CD14-positive monocyte (primary cell): ENCODE results near the gene ASCC1. TPM values are rescaled to one million over a fixed set of nuclear protein-coding genes. Genes with fewer than 3 reads are reported as not detected.

Experiments
- DNase-seq, 3 donors: peaks; one replicate each; pipeline ENCODE4 v3.0.0-alpha.2; 2011 to 2022
- H2AFZ ChIP-seq: 2 replicates; pipeline ENCODE4 v1.6.0; 2012; ENCODE audit warnings: mild to moderate bottlenecking, low read depth, low read length, inconsistent platforms; ENCODE audit not compliant: insufficient read depth, poor library complexity, severe bottlenecking
- H3K27ac ChIP-seq, 2 donors: 1 replicate in 1 of 2; 2 replicates in 1 of 2; pipeline ENCODE4 v1.5.1; 2012 to 2013; ENCODE audit warnings: low read length in 2 of 2, control low read depth in 1 of 2, inconsistent platforms in 1 of 2, low read depth in 1 of 2, mild to moderate bottlenecking in 1 of 2
- H3K27me3 ChIP-seq, 2 donors: one replicate each; pipeline versions ENCODE4 v1.6.0 to v1.6.1; 2011 to 2013; ENCODE audit warnings: low read length in 2 of 2; ENCODE audit not compliant: control insufficient read depth in 2 of 2, insufficient read depth in 2 of 2
- H3K36me3 ChIP-seq, 2 donors: replicated peaks in 1 of 2; 1 replicate in 1 of 2; 2 replicates in 1 of 2; pipeline versions ENCODE4 v1.5.1 to v1.6.1; 2012 to 2013; ENCODE audit warnings: low read length in 2 of 2, control low read depth in 1 of 2, inconsistent platforms in 1 of 2, mild to moderate bottlenecking in 1 of 2; ENCODE audit not compliant: insufficient read depth in 2 of 2, control insufficient read depth in 1 of 2
- H3K4me1 ChIP-seq, 2 donors: 1 replicate in 1 of 2; 2 replicates in 1 of 2; pipeline versions ENCODE4 v1.5.1 to v1.6.1; 2012 to 2013; ENCODE audit warnings: low read length in 2 of 2, control low read depth in 1 of 2, inconsistent platforms in 1 of 2, mild to moderate bottlenecking in 1 of 2, moderate library complexity in 1 of 2; ENCODE audit not compliant: insufficient read depth in 2 of 2, control insufficient read depth in 1 of 2
- H3K4me2 ChIP-seq: replicated peaks from 2 replicates; pipeline ENCODE3; 2012; ENCODE audit warnings: low read length, moderate library complexity, mild to moderate bottlenecking; ENCODE audit not compliant: poor library complexity, severe bottlenecking; ENCODE audit errors: extremely low read depth
- H3K4me3 ChIP-seq, 3 experiments: fragments of 200-600 bp in 1 of 3; sonication (generic) in 1 of 3; replicated peaks in 1 of 3; 1 replicate in 2 of 3; 2 replicates in 1 of 3; pipeline ENCODE4 v1.5.1; 2011 to 2013; ENCODE audit warnings: low read length in 3 of 3, mild to moderate bottlenecking in 3 of 3, control low read depth in 2 of 3, low read depth in 2 of 3, inconsistent platforms in 1 of 3, moderate library complexity in 1 of 3
- H3K79me2 ChIP-seq: 2 replicates; pipeline ENCODE4 v1.6.0; 2012; ENCODE audit warnings: mild to moderate bottlenecking, control low read depth, inconsistent platforms, low read length, moderate library complexity; ENCODE audit not compliant: insufficient read depth
- H3K9ac ChIP-seq: 2 replicates; pipeline ENCODE4 v1.6.0; 2017; ENCODE audit warnings: low read length, mild to moderate bottlenecking; ENCODE audit not compliant: insufficient read depth, poor library complexity, severe bottlenecking
- H3K9me3 ChIP-seq, 2 donors: replicated peaks in 1 of 2; 1 replicate in 1 of 2; 2 replicates in 1 of 2; pipeline versions ENCODE4 v1.5.1 to v1.6.1; 2012 to 2013; ENCODE audit warnings: low read length in 2 of 2, control low read depth in 1 of 2; ENCODE audit not compliant: control insufficient read depth in 1 of 2, insufficient read depth in 1 of 2
- H4K20me1 ChIP-seq: 2 replicates; pipeline ENCODE4 v1.6.0; 2012; ENCODE audit warnings: mild to moderate bottlenecking, low read length, control low read depth, moderate library complexity; ENCODE audit not compliant: insufficient read depth
- H3K27ac Mint-ChIP-seq, 7 donors: one replicate each; pipeline ENCODE4 v1.8.0; 2020; ENCODE audit warnings: mild to moderate bottlenecking in 7 of 7, mixed read lengths in 7 of 7, moderate library complexity in 6 of 7, inconsistent platforms in 2 of 7
- H3K27me3 Mint-ChIP-seq, 3 donors: one replicate each; pipeline ENCODE4 v1.8.0; 2021 to 2022; ENCODE audit warnings: low read depth in 3 of 3, mild to moderate bottlenecking in 3 of 3, mixed read lengths in 3 of 3, moderate library complexity in 3 of 3, inconsistent platforms in 1 of 3
- H3K36me3 Mint-ChIP-seq, 2 donors: one replicate each; pipeline ENCODE4 v1.8.0; 2020; ENCODE audit warnings: mixed read lengths in 2 of 2, inconsistent platforms in 1 of 2, mild to moderate bottlenecking in 1 of 2
- H3K4me1 Mint-ChIP-seq: one replicate; pipeline ENCODE4 v1.8.0; 2020; ENCODE audit warnings: mild to moderate bottlenecking, mixed read lengths
- H3K4me3 Mint-ChIP-seq, 2 donors: one replicate each; pipeline ENCODE4 v1.8.0; 2020; ENCODE audit warnings: mild to moderate bottlenecking in 2 of 2, mixed read lengths in 2 of 2, moderate library complexity in 1 of 2
- H3K9me3 Mint-ChIP-seq, 7 donors: one replicate each; pipeline ENCODE4 v1.8.0; 2020 to 2022; ENCODE audit warnings: mixed read lengths in 7 of 7, mild to moderate bottlenecking in 6 of 7, moderate library complexity in 6 of 7, inconsistent platforms in 2 of 7
- WGBS: methylation state at CpG from one replicate; pipeline ENCODE4 v1.1.5; 2013; ENCODE audit warnings: missing lambda C conversion rate; ENCODE audit not compliant: insufficient coverage; 5-methylcytosine and 5-hydroxymethylcytosine counted together
- intact Hi-C, 2 donors: fragments of 100-400 bp; cut with micrococcal nuclease; formaldehyde crosslinking; loops; one replicate each; pipeline versions ENCODE4 v1.15.0 to v1.15.1; 2023
- polyA plus RNA-seq, 3 donors: library from polyadenylated mRNA; depleted of rRNA in 1 of 3; unstranded in 2 of 3; stranded (reverse) in 1 of 3; fragments of 300-500 nt in 2 of 3; fragments of >200 nt in 1 of 3; fragmentation: Illumina TruSeq in 2 of 3; gene quantifications; 1 replicate in 2 of 3; 2 replicates in 1 of 3; pipeline ENCODE4 v1.2.3, GENCODE V29; 2012 to 2021
- TF ChIP-seq, protein P1 (sequence below): fragments of 200-600 bp; IDR thresholded peaks from one replicate; pipeline ENCODE4 v1.8.0; 2022; ENCODE audit warnings: antibody characterized with exemption, mild to moderate bottlenecking

The ASCC1 gene
- polyA plus RNA-seq, 3 donors = 8.2 to 20.9 (median 17.9) TPM

DNA sequence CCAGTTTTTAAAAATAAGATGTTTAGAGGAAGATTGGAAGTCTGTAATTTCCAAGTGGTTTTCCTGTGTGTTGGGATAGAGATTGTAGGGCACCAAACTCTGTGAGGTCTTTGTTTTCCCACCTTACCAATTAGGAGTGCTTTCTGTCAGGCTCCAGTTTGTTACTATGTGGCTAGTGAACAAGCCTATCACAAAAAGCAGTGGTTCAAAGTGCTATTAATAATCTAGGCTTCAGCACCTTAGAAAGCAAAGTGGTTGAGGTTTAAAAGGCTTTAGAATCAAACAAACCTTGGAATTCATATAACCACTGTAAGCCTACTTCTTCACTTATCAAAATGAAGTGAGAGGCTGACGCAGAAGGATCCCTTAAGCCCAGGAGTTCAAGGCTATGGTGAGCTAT lies 11.4 kb downstream of the ASCC1 start:
- H3K79me2 ChIP-seq = no peaks in the 10 kb centered on the region
- no peaks in the 10 kb centered on the region for H3K9me3 Mint-ChIP-seq
- TF ChIP-seq, protein P1, sequence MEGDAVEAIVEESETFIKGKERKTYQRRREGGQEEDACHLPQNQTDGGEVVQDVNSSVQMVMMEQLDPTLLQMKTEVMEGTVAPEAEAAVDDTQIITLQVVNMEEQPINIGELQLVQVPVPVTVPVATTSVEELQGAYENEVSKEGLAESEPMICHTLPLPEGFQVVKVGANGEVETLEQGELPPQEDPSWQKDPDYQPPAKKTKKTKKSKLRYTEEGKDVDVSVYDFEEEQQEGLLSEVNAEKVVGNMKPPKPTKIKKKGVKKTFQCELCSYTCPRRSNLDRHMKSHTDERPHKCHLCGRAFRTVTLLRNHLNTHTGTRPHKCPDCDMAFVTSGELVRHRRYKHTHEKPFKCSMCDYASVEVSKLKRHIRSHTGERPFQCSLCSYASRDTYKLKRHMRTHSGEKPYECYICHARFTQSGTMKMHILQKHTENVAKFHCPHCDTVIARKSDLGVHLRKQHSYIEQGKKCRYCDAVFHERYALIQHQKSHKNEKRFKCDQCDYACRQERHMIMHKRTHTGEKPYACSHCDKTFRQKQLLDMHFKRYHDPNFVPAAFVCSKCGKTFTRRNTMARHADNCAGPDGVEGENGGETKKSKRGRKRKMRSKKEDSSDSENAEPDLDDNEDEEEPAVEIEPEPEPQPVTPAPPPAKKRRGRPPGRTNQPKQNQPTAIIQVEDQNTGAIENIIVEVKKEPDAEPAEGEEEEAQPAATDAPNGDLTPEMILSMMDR = no peak
- no peaks in the 10 kb centered on the region for H4K20me1 ChIP-seq
- peaks cover 35 to 56% of the 10 kb centered on the region in 2 donors for H3K36me3 Mint-ChIP-seq
- H3K27ac Mint-ChIP-seq = no peak overlapping the region
- H3K36me3 ChIP-seq = peaks cover 29 to 79% of the 10 kb centered on the region in 2 donors
- H3K27ac ChIP-seq = no peak overlapping the region
- no peak for DNase-seq
- no peaks in the 10 kb centered on the region for H3K4me1 ChIP-seq
- no peaks in the 10 kb centered on the region for H3K4me1 Mint-ChIP-seq
- H3K4me2 ChIP-seq = no peak overlapping the region
- intact Hi-C loops = no loop called here
- H3K27me3 Mint-ChIP-seq = peaks cover 0 to 1% (median 0%) of the 10 kb centered on the region in 3 donors
- no peak overlapping the region for H2AFZ ChIP-seq
- H3K4me3 ChIP-seq = no peak overlapping the region
- WGBS = no CpG with 5 or more reads among the region's 1 CpG
- H3K27me3 ChIP-seq = no peaks in the 10 kb centered on the region
- H3K4me3 Mint-ChIP-seq = no peak overlapping the region
- H3K9me3 ChIP-seq = no peaks in the 10 kb centered on the region
- H3K9ac ChIP-seq = no peak overlapping the region

DNA sequence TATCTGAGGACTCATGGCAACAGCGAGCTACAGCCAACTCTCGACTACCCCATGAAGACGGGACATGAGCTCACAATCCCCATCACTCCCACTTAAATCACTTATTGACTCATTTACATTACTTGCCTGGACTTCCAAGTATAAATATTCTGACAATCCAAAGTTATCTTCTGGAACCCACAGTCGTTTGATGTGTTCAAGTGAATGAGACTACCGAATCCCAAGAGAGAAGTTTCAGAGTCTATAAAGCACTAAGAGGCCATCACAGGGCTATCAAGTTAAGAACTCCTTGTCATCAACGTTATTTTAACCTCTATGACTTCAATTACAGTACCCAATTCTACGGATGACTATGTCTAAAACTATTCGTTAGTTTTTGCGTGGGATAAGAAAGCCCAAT lies 11.8 kb downstream of the ASCC1 start:
- intact Hi-C loops = no loop called here
- H3K27me3 ChIP-seq = no peaks in the 10 kb centered on the region
- Mint-ChIP-seq H3K4me1 (no peaks in the 10 kb centered on the region), H3K9me3 (no peaks in the 10 kb centered on the region), H3K4me3 (no peak overlapping the region), H3K27ac (no peak overlapping the region), H3K36me3 (peaks cover 36 to 56% of the 10 kb centered on the region in 2 donors), H3K27me3 (peaks cover 0 to 1% (median 0%) of the 10 kb centered on the region in 3 donors)
- DNase-seq = no peak
- no peak overlapping the region for H3K27ac ChIP-seq
- 96% methylated on average over 5 of the region's 9 CpGs for WGBS
- no peak overlapping the region for H3K4me2 ChIP-seq
- peaks cover 29 to 79% of the 10 kb centered on the region in 2 donors for H3K36me3 ChIP-seq
- H3K9me3 ChIP-seq = no peaks in the 10 kb centered on the region
- H4K20me1 ChIP-seq = no peaks in the 10 kb centered on the region
- TF ChIP-seq, protein P1 = no peak
- no peaks in the 10 kb centered on the region for H3K4me1 ChIP-seq
- H3K9ac ChIP-seq = no peak overlapping the region
- no peaks in the 10 kb centered on the region for H3K79me2 ChIP-seq
- no peak overlapping the region for H2AFZ ChIP-seq
- H3K4me3 ChIP-seq = no peak overlapping the region
